Loucy (cell line): ENCODE data around the gene PRM2.

Source experiments
- H2AFZ ChIP-seq: fragments of 200-600 bp; sonication (generic); 2 replicates; pipeline ENCODE4 v1.6.0; 2016; ENCODE audit warnings: antibody characterized with exemption, mild to moderate bottlenecking, low read length, moderate library complexity
- H3F3A ChIP-seq: fragments of 200-600 bp; 2 replicates; pipeline ENCODE4 v1.6.0; 2016; ENCODE audit warnings: antibody characterized with exemption, low read depth, mild to moderate bottlenecking
- H3K27me3 ChIP-seq: fragments of 200-600 bp; sonication (generic); 2 replicates; pipeline ENCODE4 v1.6.1; 2014; ENCODE audit warnings: low read length, mild to moderate bottlenecking; ENCODE audit not compliant: insufficient read depth, poor library complexity, severe bottlenecking
- H3K36me3 ChIP-seq: fragments of 200-600 bp; sonication (generic); 2 replicates; pipeline ENCODE4 v1.6.1; 2016; ENCODE audit warnings: low read length; ENCODE audit not compliant: insufficient read depth
- H3K4me1 ChIP-seq: fragments of 200-600 bp; sonication (generic); 2 replicates; pipeline ENCODE4 v1.5.1; 2014; ENCODE audit warnings: low read length, mild to moderate bottlenecking; ENCODE audit not compliant: insufficient read depth, poor library complexity, severe bottlenecking
- H3K4me2 ChIP-seq: fragments of 200-600 bp; sonication (generic); 2 replicates; pipeline ENCODE4 v1.6.0; 2014; ENCODE audit warnings: antibody characterized with exemption, low read length, low read depth, mild to moderate bottlenecking; ENCODE audit not compliant: poor library complexity, severe bottlenecking
- H3K4me3 ChIP-seq: fragments of 200-600 bp; sonication (generic); 2 replicates; pipeline ENCODE4 v1.5.1; 2014; ENCODE audit warnings: low read length, mild to moderate bottlenecking, mixed read lengths; ENCODE audit not compliant: poor library complexity, severe bottlenecking
- H3K79me2 ChIP-seq: fragments of 200-600 bp; sonication (generic); 2 replicates; pipeline ENCODE4 v1.6.1; 2014; ENCODE audit warnings: low read length; ENCODE audit not compliant: insufficient read depth
- H3K9ac ChIP-seq: fragments of 200-600 bp; sonication (generic); 2 replicates; pipeline ENCODE4 v1.6.0; 2014; ENCODE audit warnings: mild to moderate bottlenecking, low read depth, low read length, moderate library complexity; ENCODE audit not compliant: poor library complexity, severe bottlenecking
- H3K9me2 ChIP-seq: fragments of 200-600 bp; sonication (generic); replicated peaks from 2 replicates; pipeline ENCODE4 v1.6.1; 2016; ENCODE audit warnings: low read depth, low read length, mixed read lengths
- H3K9me3 ChIP-seq: fragments of 200-600 bp; sonication (generic); 2 replicates; pipeline ENCODE4 v1.6.1; 2014; ENCODE audit warnings: mild to moderate bottlenecking, antibody characterized with exemption, low read length, low read depth; ENCODE audit not compliant: insufficient read depth
- H4K20me1 ChIP-seq: fragments of 200-600 bp; sonication (generic); 2 replicates; pipeline ENCODE4 v1.6.0; 2014; ENCODE audit warnings: antibody characterized with exemption, low read length, mild to moderate bottlenecking; ENCODE audit not compliant: insufficient read depth, poor library complexity, severe bottlenecking
- EZH2phosphoT487 ChIP-seq: fragments of 200-600 bp; IDR thresholded peaks from 2 replicates; pipeline ENCODE4 v1.6.1; 2018; ENCODE audit warnings: antibody characterized with exemption, mild to moderate bottlenecking, moderate library complexity, borderline replicate concordance
- TF ChIP-seq, protein P1 (sequence below): fragments of 200-600 bp; sonication (generic); conservative IDR thresholded peaks from 2 replicates; pipeline ENCODE4 v1.5.1; 2014; ENCODE audit warnings: mild to moderate bottlenecking, antibody characterized with exemption, low read length

Gene PRM2

DNA sequence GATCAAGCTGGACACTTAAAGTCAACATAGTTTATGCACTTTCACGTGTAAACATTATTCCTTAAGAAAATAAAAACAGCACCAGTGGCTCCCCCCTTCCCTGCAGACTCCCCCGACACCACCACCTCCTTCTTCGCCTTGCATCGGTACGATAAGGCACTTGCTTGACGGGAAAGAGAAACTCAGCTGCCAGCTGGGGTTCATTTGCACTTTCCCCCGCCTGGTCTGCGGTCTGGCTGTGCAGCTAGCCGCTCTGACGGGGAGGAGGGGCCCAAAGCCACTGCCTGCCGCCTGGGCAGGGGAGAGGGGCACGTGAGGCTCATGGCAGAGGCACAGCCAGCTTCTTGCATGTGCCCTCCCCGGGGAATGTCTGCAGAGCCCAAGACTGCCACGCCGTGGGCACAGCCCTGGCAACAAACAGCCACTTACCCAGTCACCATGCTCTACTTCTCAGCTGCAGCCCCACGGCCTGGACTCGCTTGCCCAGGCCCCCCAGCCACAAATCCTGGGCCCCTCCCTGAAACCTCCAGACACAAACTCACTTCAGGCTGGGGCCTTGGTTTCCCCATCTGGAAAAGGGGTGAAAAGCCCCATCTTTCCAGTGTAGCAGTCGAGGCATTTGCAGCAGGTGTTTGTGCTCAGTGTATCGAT is 21.3 kb upstream of the PRM2 start:
- H3K9me3 ChIP-seq = no peaks in the 10 kb centered on the region
- H3K27me3 ChIP-seq = no peaks in the 10 kb centered on the region
- H2AFZ ChIP-seq = peak overlapping the region; percentile 83
- H3K9ac ChIP-seq = peak overlapping the region; percentile 54
- H3K9me2 ChIP-seq = no peaks in the 10 kb centered on the region
- H3K4me2 ChIP-seq = peak overlapping the region; percentile 72
- no peaks in the 10 kb centered on the region for H4K20me1 ChIP-seq
- H3K79me2 ChIP-seq = no peaks in the 10 kb centered on the region
- peaks cover 18% of the 10 kb centered on the region for H3K4me1 ChIP-seq
- no peaks in the 10 kb centered on the region for H3K36me3 ChIP-seq
- no peak for TF ChIP-seq EZH2phosphoT487
- TF ChIP-seq, protein P1, sequence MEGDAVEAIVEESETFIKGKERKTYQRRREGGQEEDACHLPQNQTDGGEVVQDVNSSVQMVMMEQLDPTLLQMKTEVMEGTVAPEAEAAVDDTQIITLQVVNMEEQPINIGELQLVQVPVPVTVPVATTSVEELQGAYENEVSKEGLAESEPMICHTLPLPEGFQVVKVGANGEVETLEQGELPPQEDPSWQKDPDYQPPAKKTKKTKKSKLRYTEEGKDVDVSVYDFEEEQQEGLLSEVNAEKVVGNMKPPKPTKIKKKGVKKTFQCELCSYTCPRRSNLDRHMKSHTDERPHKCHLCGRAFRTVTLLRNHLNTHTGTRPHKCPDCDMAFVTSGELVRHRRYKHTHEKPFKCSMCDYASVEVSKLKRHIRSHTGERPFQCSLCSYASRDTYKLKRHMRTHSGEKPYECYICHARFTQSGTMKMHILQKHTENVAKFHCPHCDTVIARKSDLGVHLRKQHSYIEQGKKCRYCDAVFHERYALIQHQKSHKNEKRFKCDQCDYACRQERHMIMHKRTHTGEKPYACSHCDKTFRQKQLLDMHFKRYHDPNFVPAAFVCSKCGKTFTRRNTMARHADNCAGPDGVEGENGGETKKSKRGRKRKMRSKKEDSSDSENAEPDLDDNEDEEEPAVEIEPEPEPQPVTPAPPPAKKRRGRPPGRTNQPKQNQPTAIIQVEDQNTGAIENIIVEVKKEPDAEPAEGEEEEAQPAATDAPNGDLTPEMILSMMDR = no peak; the same call in 1 of the 2 replicates
- no peaks in the 10 kb centered on the region for H3F3A ChIP-seq
- peak overlapping the region; percentile 53 for H3K4me3 ChIP-seq

DNA sequence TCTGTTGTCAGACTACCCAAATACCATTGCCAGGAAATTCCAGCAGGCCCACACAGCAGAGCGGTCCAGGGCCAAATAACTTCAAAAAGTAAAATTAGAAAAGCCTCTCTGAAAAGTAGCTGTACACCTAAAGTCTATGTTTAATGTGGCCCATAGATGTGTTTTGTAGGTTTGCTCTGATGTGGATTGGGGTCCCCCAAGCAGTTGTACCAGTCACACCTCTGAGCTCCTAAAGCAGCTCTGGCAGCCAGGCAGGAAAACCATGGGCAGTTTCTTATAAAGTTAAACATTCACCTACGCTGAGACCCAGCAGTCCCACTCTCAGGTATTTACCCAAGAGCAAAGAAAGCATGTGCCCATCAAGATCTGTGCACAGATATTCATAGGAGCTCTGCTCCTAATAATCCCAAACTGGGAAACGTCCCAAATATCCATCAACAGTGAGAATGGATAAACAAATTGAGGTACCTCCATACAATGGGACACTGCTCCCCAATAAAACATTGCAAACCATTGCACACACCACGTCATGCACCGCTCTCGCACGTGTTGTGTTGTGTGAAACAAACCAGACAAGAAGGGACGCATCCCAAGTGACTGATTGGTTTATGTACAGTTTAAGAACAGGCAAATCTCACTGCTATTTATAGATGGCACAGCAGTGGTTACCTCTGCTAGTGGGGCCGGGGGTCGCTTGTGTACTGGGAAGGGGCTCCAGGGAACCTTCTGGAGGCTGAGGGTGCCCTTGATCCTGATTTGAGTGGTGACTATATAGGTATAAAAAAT is 20.6 kb upstream of the PRM2 start:
- H3K4me2 ChIP-seq = peak overlapping the region; percentile 72
- H3K4me1 ChIP-seq = peaks cover 18% of the 10 kb centered on the region

DNA sequence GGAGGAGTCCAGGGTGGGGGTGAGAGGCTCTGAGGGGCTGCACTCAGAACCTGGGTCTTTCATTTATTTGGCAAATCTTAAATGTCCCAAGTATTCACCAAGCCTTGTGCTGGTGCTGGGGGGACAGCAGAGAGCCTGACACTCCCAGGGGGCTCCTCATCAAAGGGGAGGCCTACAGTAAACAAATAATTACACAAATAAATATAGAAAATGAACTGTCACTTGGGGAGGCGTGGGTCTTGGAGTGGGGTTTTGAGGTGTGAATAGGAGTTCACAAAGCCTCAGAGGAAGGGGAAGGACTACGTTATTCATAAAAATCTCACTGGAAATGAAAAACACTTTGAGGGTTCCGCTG is 20.0 kb upstream of the PRM2 start:
- TF ChIP-seq, protein P1 = no peak
- no peak for TF ChIP-seq EZH2phosphoT487
- no peaks in the 10 kb centered on the region for H3K79me2 ChIP-seq
- no peak overlapping the region for H3K4me2 ChIP-seq
- H3K36me3 ChIP-seq = no peaks in the 10 kb centered on the region
- H3K4me3 ChIP-seq = no peak overlapping the region
- H3K4me1 ChIP-seq = peaks cover 18% of the 10 kb centered on the region
- H2AFZ ChIP-seq = no peak overlapping the region
- H4K20me1 ChIP-seq = no peaks in the 10 kb centered on the region
- no peaks in the 10 kb centered on the region for H3K9me3 ChIP-seq
- H3K9ac ChIP-seq = peak overlapping the region; percentile 48
- H3F3A ChIP-seq = no peaks in the 10 kb centered on the region
- no peaks in the 10 kb centered on the region for H3K27me3 ChIP-seq
- no peaks in the 10 kb centered on the region for H3K9me2 ChIP-seq

More for the DNA sequence above, 20.6 kb upstream of the PRM2 start:
- no peak for TF ChIP-seq EZH2phosphoT487
- TF ChIP-seq, protein P1 = no peak
- Histone ChIP-seq H3F3A (no peaks in the 10 kb centered on the region), H2AFZ (no peak overlapping the region), H3K36me3 (no peaks in the 10 kb centered on the region), H4K20me1 (no peaks in the 10 kb centered on the region), H3K9me2 (no peaks in the 10 kb centered on the region), H3K79me2 (no peaks in the 10 kb centered on the region), H3K4me3 (peak overlapping the region; percentile 53), H3K27me3 (no peaks in the 10 kb centered on the region), H3K9ac (peak overlapping the region; percentile 48), H3K9me3 (no peaks in the 10 kb centered on the region)
